HEK293 (cell line): Measurements from ENCODE around the gene SPC24.

Experiments used
- ATF2 ChIP-seq: fragments of 450-650 bp; formaldehyde crosslinking; IDR thresholded peaks from 2 replicates; pipeline ENCODE4 v1.5.1; 2016; ENCODE audit warnings: missing biosample characterization, missing genetic modification characterization, low read depth
- BCL6B ChIP-seq: fragments of 450-650 bp; formaldehyde crosslinking; IDR thresholded peaks from 2 replicates; pipeline ENCODE4 v1.5.1; 2017; ENCODE audit warnings: missing biosample characterization, missing genetic modification characterization
- ELK4 ChIP-seq: IDR thresholded peaks from 2 replicates; pipeline ENCODE4 v1.6.1; 2011; ENCODE audit warnings: mild to moderate bottlenecking, low read depth, low read length, borderline replicate concordance
- IKZF3 ChIP-seq: fragments of 450-650 bp; IDR thresholded peaks from 2 replicates; pipeline ENCODE4 v1.5.0; 2018; ENCODE audit warnings: missing biosample characterization, mild to moderate bottlenecking, missing genetic modification characterization, moderate library complexity
- KLF9 ChIP-seq: fragments of 450-650 bp; formaldehyde crosslinking; IDR thresholded peaks from 2 replicates; pipeline ENCODE4 v1.5.1; 2016; ENCODE audit warnings: missing biosample characterization, missing genetic modification characterization, low read depth
- MEIS1 ChIP-seq: sonication (generic); formaldehyde crosslinking; IDR thresholded peaks from 2 replicates; pipeline ENCODE4 v1.8.1; 2022; ENCODE audit warnings: missing genetic modification reagents, mild to moderate bottlenecking, borderline replicate concordance
- PATZ1 ChIP-seq: fragments of 450-650 bp; formaldehyde crosslinking; IDR thresholded peaks from 2 replicates; pipeline ENCODE4 v1.5.1; 2016; ENCODE audit warnings: missing biosample characterization, missing genetic modification characterization
- TSHZ1 ChIP-seq: fragments of 450-650 bp; formaldehyde crosslinking; IDR thresholded peaks from 2 replicates; pipeline ENCODE4 v1.5.1; 2016; ENCODE audit warnings: missing biosample characterization, missing genetic modification characterization, borderline replicate concordance
- WT1 ChIP-seq: fragments of 450-650 bp; formaldehyde crosslinking; IDR thresholded peaks from 2 replicates; pipeline ENCODE4 v1.5.1; 2016; ENCODE audit warnings: missing biosample characterization, missing genetic modification characterization
- ZBTB26 ChIP-seq: fragments of 450-650 bp; formaldehyde crosslinking; optimal IDR thresholded peaks from 2 replicates; pipeline ENCODE3; 2016; ENCODE audit warnings: missing biosample characterization, mild to moderate bottlenecking, missing genetic modification characterization
- ZNF112 ChIP-seq: fragments of 450-650 bp; formaldehyde crosslinking; IDR thresholded peaks from 2 replicates; pipeline ENCODE4 v1.5.0; 2017; ENCODE audit warnings: missing biosample characterization, missing genetic modification characterization
- ZNF138 ChIP-seq: fragments of 450-650 bp; formaldehyde crosslinking; IDR thresholded peaks from 2 replicates; pipeline ENCODE4 v1.5.1; 2016; ENCODE audit warnings: missing biosample characterization, missing genetic modification characterization, borderline replicate concordance
- ZNF18 ChIP-seq: fragments of 450-650 bp; formaldehyde crosslinking; IDR thresholded peaks from 2 replicates; pipeline ENCODE4 v1.5.1; 2016; ENCODE audit warnings: missing biosample characterization, missing genetic modification characterization
- ZNF221 ChIP-seq: fragments of 450-650 bp; formaldehyde crosslinking; IDR thresholded peaks from 2 replicates; pipeline ENCODE4 v1.5.1; 2017; ENCODE audit warnings: missing biosample characterization, missing genetic modification characterization, borderline replicate concordance
- ZNF335 ChIP-seq: fragments of 450-650 bp; formaldehyde crosslinking; conservative IDR thresholded peaks from 2 replicates; pipeline ENCODE4 v1.5.1; 2016; ENCODE audit warnings: missing biosample characterization, missing genetic modification characterization
- ZNF391 ChIP-seq: fragments of 450-650 bp; formaldehyde crosslinking; IDR thresholded peaks from 2 replicates; pipeline ENCODE4 v1.5.1; 2016; ENCODE audit warnings: low read depth, missing biosample characterization, missing genetic modification characterization, borderline replicate concordance
- ZNF544 ChIP-seq: fragments of 450-650 bp; formaldehyde crosslinking; IDR thresholded peaks from 2 replicates; pipeline ENCODE4 v1.5.0; 2017; ENCODE audit warnings: missing biosample characterization, missing genetic modification characterization
- ZNF555 ChIP-seq: fragments of 450-650 bp; formaldehyde crosslinking; conservative IDR thresholded peaks from 2 replicates; pipeline ENCODE4 v1.5.1; 2017; ENCODE audit warnings: missing biosample characterization, mild to moderate bottlenecking, missing genetic modification characterization, inconsistent platforms
- ZNF561 ChIP-seq: fragments of 450-650 bp; IDR thresholded peaks from 2 replicates; pipeline ENCODE4 v1.5.1; 2018; ENCODE audit warnings: missing biosample characterization, missing genetic modification characterization, borderline replicate concordance
- ZNF600 ChIP-seq: fragments of 450-650 bp; formaldehyde crosslinking; IDR thresholded peaks from 2 replicates; pipeline ENCODE4 v1.5.1; 2016; ENCODE audit warnings: missing biosample characterization, missing genetic modification characterization
- ZNF645 ChIP-seq: fragments of 450-650 bp; formaldehyde crosslinking; IDR thresholded peaks from 2 replicates; pipeline ENCODE4; 2016; ENCODE audit warnings: missing biosample characterization, missing genetic modification characterization
- ZNF664 ChIP-seq: fragments of 450-650 bp; formaldehyde crosslinking; IDR thresholded peaks from 2 replicates; pipeline ENCODE4 v1.5.1; 2016; ENCODE audit warnings: missing biosample characterization, missing genetic modification characterization
- ZNF777 ChIP-seq: fragments of 450-650 bp; formaldehyde crosslinking; IDR thresholded peaks from 2 replicates; pipeline ENCODE4 v1.5.1; 2017; ENCODE audit warnings: missing biosample characterization, missing genetic modification characterization, borderline replicate concordance
- ZNF837 ChIP-seq: fragments of 450-650 bp; formaldehyde crosslinking; IDR thresholded peaks from 2 replicates; pipeline ENCODE4 v1.5.1; 2016; ENCODE audit warnings: missing biosample characterization, missing genetic modification characterization
- ZSCAN30 ChIP-seq: fragments of 450-650 bp; IDR thresholded peaks from 2 replicates; pipeline ENCODE4 v1.5.1; 2018; ENCODE audit warnings: missing biosample characterization, mild to moderate bottlenecking, missing genetic modification characterization, moderate library complexity

Gene SPC24

GRCh38 chr19:11155373-11156120 lies at the start of gene SPC24 (continued):
- TF ChIP-seq PATZ1 (tag by site-specific recombination): peak; percentile 72
- no peak; the same call in 1 of the 2 replicates for TF ChIP-seq ZNF777 (tag by site-specific recombination)
- TF ChIP-seq ZNF112 (tag by site-specific recombination): no peak
- TF ChIP-seq ZNF555 (tag by site-specific recombination): no peak
- no peak for TF ChIP-seq ZNF138 (tag by site-specific recombination)
- TF ChIP-seq ZSCAN30 (tag by site-specific recombination): 0 out of 2 replicates have a peak, but pooled peaks have one; percentile 31
- TF ChIP-seq BCL6B: no peak
- TF ChIP-seq ZBTB26: peak; percentile 49
- TF ChIP-seq WT1 (tag by site-specific recombination): no peak
- TF ChIP-seq TSHZ1 (tag by site-specific recombination): no peak
- peak; percentile 94 for TF ChIP-seq ZNF391 (tag by site-specific recombination)
- TF ChIP-seq ZNF18 (tag by site-specific recombination): no peak
- TF ChIP-seq ZNF600 (tag by site-specific recombination): no peak; the same call in none of the 2 replicates
- TF ChIP-seq ZNF544 (tag by site-specific recombination): no peak
- TF ChIP-seq ZNF645 (tag by site-specific recombination): no peak
- TF ChIP-seq ZNF664: no peak
- TF ChIP-seq IKZF3 (tag by site-specific recombination): no peak
- TF ChIP-seq MEIS1 (CRISPR knock-in tag): no peak
- TF ChIP-seq ZNF837 (tag by site-specific recombination): peak; percentile 51; the same call in 1 of the 2 replicates
- TF ChIP-seq ZNF221 (tag by site-specific recombination): no peak
- TF ChIP-seq ATF2: no peak
- peak; percentile 45; the same call in 1 of the 2 replicates for TF ChIP-seq ZNF561 (tag by site-specific recombination)
- no peak for TF ChIP-seq ELK4
- TF ChIP-seq KLF9 (tag by site-specific recombination): peak; percentile 57
- TF ChIP-seq ZNF335 (tag by site-specific recombination): peak; percentile 81
